DOHH2 (cell line): ENCODE measurements around the gene UPF3A.

ENCODE experiments used
- H3F3A ChIP-seq: fragments of 200-600 bp; sonication (generic), shearing (Covaris generic); 2 replicates; pipeline ENCODE4 v1.6.0; 2016; ENCODE audit warnings: antibody characterized with exemption, mild to moderate bottlenecking; ENCODE audit not compliant: control insufficient read depth, insufficient read depth
- H3K27ac ChIP-seq: fragments of 200-600 bp; sonication (generic); 2 replicates; pipeline ENCODE4 v1.5.1; 2014; ENCODE audit warnings: low read depth, mild to moderate bottlenecking, low read length, moderate library complexity
- H3K27me3 ChIP-seq: fragments of 200-600 bp; sonication (generic); 2 replicates; pipeline ENCODE4 v1.6.1; 2014; ENCODE audit warnings: mild to moderate bottlenecking, low read length, mixed read lengths; ENCODE audit not compliant: control insufficient read depth
- H3K36me3 ChIP-seq: fragments of 200-600 bp; sonication (generic); 2 replicates; pipeline ENCODE4 v1.6.1; 2014; ENCODE audit warnings: mild to moderate bottlenecking, low read length, moderate library complexity, mixed read lengths; ENCODE audit not compliant: control insufficient read depth
- H3K4me1 ChIP-seq: fragments of 200-600 bp; sonication (generic); 2 replicates; pipeline ENCODE4 v1.6.1; 2014; ENCODE audit warnings: mild to moderate bottlenecking, low read length, mixed read lengths; ENCODE audit not compliant: control insufficient read depth
- H3K4me2 ChIP-seq: fragments of 200-600 bp; sonication (generic); 2 replicates; pipeline ENCODE4 v1.6.0; 2014; ENCODE audit warnings: mild to moderate bottlenecking, low read length, moderate library complexity
- H3K4me3 ChIP-seq: fragments of 200-600 bp; sonication (generic); 2 replicates; pipeline ENCODE4 v1.5.1; 2014; ENCODE audit warnings: mild to moderate bottlenecking, low read length, mixed read lengths
- H3K79me2 ChIP-seq: fragments of 200-600 bp; sonication (generic); 2 replicates; pipeline ENCODE4 v1.6.1; 2014; ENCODE audit warnings: mild to moderate bottlenecking, low read length, mixed read lengths; ENCODE audit not compliant: control insufficient read depth
- H3K9me2 ChIP-seq: fragments of 200-600 bp; sonication (generic); replicated peaks from 2 replicates; pipeline ENCODE4 v1.6.1; 2014; ENCODE audit warnings: mild to moderate bottlenecking, low read length, mixed read lengths; ENCODE audit not compliant: control insufficient read depth
- H3K9me3 ChIP-seq: fragments of 200-600 bp; sonication (generic); 2 replicates; pipeline ENCODE4 v1.6.1; 2014; ENCODE audit warnings: antibody characterized with exemption, low read length, mixed read lengths; ENCODE audit not compliant: control insufficient read depth, insufficient read depth
- H4K20me1 ChIP-seq: fragments of 200-600 bp; sonication (generic); 2 replicates; pipeline ENCODE4 v1.6.0; 2014; ENCODE audit warnings: low read depth, mild to moderate bottlenecking, antibody characterized with exemption, low read length, moderate library complexity; ENCODE audit not compliant: control insufficient read depth, insufficient read depth
- CTCF ChIP-seq: fragments of 200-600 bp; sonication (generic); IDR thresholded peaks from one replicate; pipeline ENCODE4 v1.5.1; 2014; ENCODE audit warnings: antibody characterized with exemption, mild to moderate bottlenecking, low read depth, low read length; ENCODE audit not compliant: poor library complexity, severe bottlenecking
- EZH2phosphoT487 ChIP-seq: fragments of 200-600 bp; sonication (generic); IDR thresholded peaks from 2 replicates; pipeline ENCODE4 v1.6.1; 2017; ENCODE audit warnings: borderline replicate concordance, mild to moderate bottlenecking, antibody characterized with exemption, low read length, moderate library complexity, mixed read lengths

UPF3A gene

DNA sequence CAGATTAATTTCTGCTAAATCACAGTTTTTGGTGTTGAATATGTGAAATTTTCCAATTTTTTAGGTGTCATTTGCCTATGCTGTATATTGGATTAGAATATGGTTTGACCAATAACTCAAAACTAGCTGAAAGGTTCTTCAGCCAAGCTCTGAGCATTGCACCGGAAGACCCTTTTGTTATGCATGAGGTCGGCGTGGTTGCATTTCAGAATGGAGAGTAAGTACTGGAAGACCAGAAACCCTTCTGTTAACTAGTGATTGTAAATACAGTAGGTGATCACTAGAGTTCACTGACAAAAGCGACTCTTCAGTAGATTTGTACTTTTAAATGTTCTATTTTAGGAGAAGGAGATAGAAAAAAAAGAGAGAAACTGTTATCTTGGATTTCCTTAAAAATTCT, 24.4 kb upstream of the UPF3A start:
- Histone ChIP-seq H3K36me3 (peaks cover 83% of the 10 kb centered on the region), H3K4me1 (no peaks in the 10 kb centered on the region)

GRCh38 chr13:114258589-114258988, 22.8 kb upstream of the UPF3A start:
- Histone ChIP-seq H3K4me1 (no peaks in the 10 kb centered on the region), H3K4me3 (no peak overlapping the region), H3K9me2 (no peaks in the 10 kb centered on the region), H3K27ac (no peak overlapping the region), H3F3A (no peaks in the 10 kb centered on the region), H3K4me2 (no peak overlapping the region), H3K27me3 (no peaks in the 10 kb centered on the region), H3K36me3 (peaks cover 87% of the 10 kb centered on the region), H3K79me2 (no peaks in the 10 kb centered on the region), H4K20me1 (no peaks in the 10 kb centered on the region), H3K9me3 (no peaks in the 10 kb centered on the region)
- no peak for TF ChIP-seq CTCF
- no peak for TF ChIP-seq EZH2phosphoT487

More for the DNA sequence above, 24.4 kb upstream of the UPF3A start:
- H3K9me3 ChIP-seq: no peaks in the 10 kb centered on the region
- no peak overlapping the region for H3K4me2 ChIP-seq
- no peaks in the 10 kb centered on the region for H4K20me1 ChIP-seq
- no peaks in the 10 kb centered on the region for H3K9me2 ChIP-seq
- no peaks in the 10 kb centered on the region for H3F3A ChIP-seq
- no peak for TF ChIP-seq CTCF
- no peak for TF ChIP-seq EZH2phosphoT487
- no peak overlapping the region for H3K27ac ChIP-seq
- H3K4me3 ChIP-seq: no peak overlapping the region
- no peaks in the 10 kb centered on the region for H3K27me3 ChIP-seq
- no peaks in the 10 kb centered on the region for H3K79me2 ChIP-seq

DNA sequence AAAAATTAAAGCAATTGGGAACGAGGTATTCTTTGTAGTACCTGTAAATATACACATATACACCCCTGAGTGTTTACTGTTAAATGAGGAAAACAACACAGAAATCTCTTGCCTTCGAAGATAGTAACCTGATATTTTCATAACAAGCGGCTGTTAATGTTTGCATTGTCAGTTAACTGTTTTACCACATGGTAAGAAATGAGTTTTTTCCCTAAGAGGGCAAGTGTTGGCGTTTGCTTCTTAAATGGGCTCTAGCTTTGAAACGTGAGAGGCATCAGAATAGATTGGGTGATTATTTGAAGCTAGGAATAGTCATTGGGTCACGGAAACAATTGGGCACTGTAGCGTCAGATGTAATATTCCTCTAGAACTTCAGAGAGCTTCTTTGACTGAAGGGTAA, 22.0 kb upstream of the UPF3A start:
- Histone ChIP-seq H3K9me3 (no peaks in the 10 kb centered on the region), H3K4me2 (no peak overlapping the region), H3K27me3 (no peaks in the 10 kb centered on the region), H3K36me3 (peaks cover 87% of the 10 kb centered on the region), H3F3A (no peaks in the 10 kb centered on the region), H4K20me1 (no peaks in the 10 kb centered on the region), H3K4me3 (no peak overlapping the region), H3K79me2 (no peaks in the 10 kb centered on the region), H3K27ac (no peak overlapping the region), H3K9me2 (no peaks in the 10 kb centered on the region), H3K4me1 (no peaks in the 10 kb centered on the region)
- TF ChIP-seq EZH2phosphoT487: no peak
- TF ChIP-seq CTCF: no peak

- no peaks in the 10 kb centered on the region for H3K79me2 ChIP-seq
- no peaks in the 10 kb centered on the region for H3F3A ChIP-seq
- H3K9me2 ChIP-seq: no peaks in the 10 kb centered on the region
- TF ChIP-seq EZH2phosphoT487: no peak
- TF ChIP-seq CTCF: no peak
- H3K4me2 ChIP-seq: no peak overlapping the region
- no peak overlapping the region for H3K4me3 ChIP-seq
- H3K4me1 ChIP-seq: no peaks in the 10 kb centered on the region
- no peaks in the 10 kb centered on the region for H4K20me1 ChIP-seq
- H3K9me3 ChIP-seq: no peaks in the 10 kb centered on the region
- peaks cover 87% of the 10 kb centered on the region for H3K36me3 ChIP-seq
- H3K27me3 ChIP-seq: no peaks in the 10 kb centered on the region
- H3K27ac ChIP-seq: no peak overlapping the region
These were observed 21.4 kb upstream of the UPF3A start for GRCh38 chr13:114259974-114260373.
